Daoy (cell line): ENCODE measurements around the gene HACD2. TPM values are rescaled to one million over a fixed set of nuclear protein-coding genes. Genes with fewer than 3 reads are reported as not detected.
A peak's percentile ranks its signal among the peaks of the same experiment; 100 is the strongest.

Experiments used
- DNase-seq: peaks from one replicate; pipeline ENCODE4 v3.0.0-alpha.2; 2015; ENCODE audit warnings: low read depth
- total RNA-seq: library from RNA; depleted of rRNA; stranded (reverse); fragments of >200 nt; shearing (Covaris generic); gene quantifications from 2 replicates; pipeline ENCODE4 v1.2.3, GENCODE V29; 2014

The HACD2 gene
- total RNA-seq, 1 experiment from 2014 or later, result 26.7 TPM

DNA sequence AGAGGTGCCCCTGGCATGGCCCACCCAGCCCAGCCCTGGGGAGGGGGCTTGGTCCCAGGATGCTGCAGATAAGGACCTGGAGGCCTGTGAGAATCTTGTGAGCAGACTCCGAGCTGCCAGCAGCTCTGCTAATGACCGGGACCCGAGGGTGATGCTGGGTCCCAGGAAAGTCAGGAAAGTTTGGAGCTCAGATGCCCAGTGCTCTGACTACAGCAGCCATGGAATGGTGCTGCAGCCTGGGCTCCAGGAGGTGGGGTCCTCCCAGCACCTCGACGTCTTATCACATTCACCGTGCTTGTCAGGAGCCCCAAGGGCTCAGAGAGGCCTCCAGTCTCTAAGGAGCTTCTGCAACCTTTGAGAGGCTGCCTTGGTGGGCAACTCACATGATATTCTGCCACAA, 101.7 kb downstream of the HACD2 start:
- no peak for DNase-seq

DNA sequence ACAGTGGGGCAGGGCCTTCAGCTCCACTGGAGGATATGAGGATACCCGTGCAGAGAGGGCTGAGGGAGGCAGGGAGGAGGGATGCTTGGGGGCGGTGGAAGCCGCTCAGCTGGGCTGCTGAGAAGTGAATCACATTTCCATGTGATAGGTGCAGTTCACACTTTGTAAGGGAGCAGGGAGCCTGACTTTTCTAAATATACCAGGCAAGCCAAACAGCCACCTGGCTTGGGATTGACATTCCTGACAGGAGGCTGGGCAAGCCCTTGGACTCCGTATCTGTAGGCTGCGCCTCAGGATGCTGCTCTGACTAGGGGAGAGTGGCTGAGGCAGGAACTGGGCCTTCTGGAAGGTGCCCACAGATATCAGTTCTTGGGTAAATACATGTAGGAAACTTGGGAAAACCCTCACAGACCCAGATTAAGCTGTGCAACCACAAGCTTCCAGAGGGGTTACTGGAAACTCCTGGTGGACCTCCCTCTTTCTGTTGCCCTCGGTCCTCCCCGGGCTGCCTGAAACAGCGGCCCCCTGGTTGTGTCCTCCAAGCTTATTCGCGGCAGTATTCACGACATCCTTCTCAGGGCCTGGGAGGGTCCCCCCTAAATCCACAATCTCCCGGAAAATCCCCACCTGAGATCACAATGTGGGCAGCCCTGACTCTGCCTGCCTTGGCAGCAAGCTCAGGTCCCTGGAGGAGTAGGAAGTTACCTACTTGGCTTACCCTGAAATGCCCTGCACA, 103.0 kb downstream of the HACD2 start:
- DNase-seq, result no peak

DNA sequence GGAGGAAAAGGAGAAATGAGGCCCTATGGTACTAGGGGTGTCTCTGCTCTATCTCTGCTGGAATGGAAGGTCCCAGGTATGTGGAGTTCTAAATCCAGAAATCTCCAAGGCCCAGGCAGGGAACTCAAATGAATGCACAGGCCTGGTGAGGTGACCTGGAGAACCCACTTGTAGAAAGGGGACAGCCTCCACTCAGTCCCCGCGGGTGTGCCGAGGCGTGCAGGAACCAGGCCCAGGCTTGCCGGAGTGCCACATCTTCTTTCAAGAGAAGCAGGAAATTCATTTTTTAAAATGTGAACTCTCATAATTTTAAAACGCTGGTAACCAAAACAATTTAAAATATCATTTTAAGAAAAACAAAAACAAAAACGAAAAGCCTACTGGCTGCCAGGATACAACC, 103.8 kb downstream of the HACD2 start:
- DNase-seq, result no peak

DNA sequence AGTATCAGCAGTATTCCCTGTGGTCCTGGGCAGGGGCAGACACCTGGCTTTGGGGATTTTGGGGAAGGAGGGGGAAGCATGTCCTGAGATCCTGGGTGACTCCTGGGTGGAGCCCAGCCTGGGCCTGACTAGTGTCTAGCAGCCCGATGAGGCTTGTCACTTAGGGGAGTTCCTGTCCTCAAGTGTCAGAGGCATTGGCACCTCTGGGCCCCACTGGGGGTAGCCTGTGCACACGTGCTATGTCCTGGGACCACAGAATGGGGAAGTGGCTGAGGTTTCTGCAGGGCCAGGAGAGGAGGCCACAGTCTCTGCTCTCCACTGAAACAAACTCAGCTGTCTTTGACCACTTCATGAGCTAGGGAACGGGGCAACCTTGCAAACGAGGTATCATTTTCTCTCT, 104.4 kb downstream of the HACD2 start:
- DNase-seq, result no peak

DNA sequence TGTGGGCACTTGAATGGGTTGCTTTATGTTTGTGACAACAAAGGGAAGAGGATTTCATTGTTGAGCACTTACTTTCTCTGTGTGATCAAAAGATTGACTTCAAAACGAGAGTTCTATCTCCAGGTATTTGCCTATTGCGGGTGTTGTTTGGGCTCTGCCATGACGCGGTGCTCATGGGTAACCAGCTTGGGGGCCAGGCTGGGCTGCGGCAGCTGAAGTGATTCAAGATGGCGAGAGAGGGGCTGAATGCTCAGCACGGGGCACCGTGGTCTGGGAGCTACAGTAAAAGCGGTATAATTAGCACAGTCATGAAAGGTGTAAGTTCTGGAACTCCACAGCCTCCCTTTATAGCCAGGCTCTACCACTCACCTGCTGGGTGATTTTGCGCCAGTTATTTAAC, 105.0 kb downstream of the HACD2 start:
- DNase-seq, result no peak

DNA sequence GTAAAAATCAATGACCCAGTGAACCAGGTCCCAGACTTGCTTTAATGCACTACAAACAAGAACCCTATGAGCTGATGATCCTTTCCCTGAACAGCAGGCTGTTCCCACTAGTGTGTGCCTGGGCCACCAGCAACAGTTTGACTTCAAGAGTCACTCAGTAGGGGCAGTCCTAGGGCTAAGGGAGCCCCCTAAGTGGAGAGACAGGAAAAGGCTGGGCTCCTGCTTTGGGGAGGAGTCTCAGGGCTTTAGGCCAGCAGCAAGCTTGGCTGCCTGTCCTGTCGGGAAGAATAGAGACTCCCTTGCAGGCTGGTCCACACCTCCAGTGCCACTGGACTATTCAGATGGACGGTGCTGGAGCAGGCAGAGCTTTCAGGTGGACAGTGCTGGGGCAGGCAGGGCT, 106.5 kb downstream of the HACD2 start:
- no peak for DNase-seq

GRCh38 chr3:123476967-123477750, 107.7 kb downstream of the HACD2 start:
- no peak for DNase-seq

DNA sequence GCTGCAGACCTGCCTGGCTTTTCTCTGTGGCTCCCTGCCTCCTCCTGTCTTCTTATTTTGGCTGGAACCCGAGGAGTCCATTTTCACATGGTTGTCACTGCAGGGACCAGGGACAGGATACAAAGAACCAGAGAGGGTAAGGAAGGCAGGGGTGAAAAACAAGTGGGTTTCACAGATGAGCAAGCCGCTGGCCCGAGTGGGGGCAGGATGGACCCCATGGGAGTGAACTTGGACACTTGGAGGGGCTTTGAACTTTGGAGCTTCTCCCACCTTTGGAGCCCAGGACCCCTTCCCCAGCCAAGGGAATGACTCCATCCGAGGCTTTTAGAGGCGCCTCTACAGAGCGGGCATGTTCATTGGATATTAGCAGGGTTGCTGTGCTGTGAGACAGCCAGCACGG, 109.1 kb downstream of the HACD2 start:
- no peak for DNase-seq

- no peak for DNase-seq
Measured at GRCh38 chr3:123471106-123471505, 113.7 kb downstream of the HACD2 start.

DNA sequence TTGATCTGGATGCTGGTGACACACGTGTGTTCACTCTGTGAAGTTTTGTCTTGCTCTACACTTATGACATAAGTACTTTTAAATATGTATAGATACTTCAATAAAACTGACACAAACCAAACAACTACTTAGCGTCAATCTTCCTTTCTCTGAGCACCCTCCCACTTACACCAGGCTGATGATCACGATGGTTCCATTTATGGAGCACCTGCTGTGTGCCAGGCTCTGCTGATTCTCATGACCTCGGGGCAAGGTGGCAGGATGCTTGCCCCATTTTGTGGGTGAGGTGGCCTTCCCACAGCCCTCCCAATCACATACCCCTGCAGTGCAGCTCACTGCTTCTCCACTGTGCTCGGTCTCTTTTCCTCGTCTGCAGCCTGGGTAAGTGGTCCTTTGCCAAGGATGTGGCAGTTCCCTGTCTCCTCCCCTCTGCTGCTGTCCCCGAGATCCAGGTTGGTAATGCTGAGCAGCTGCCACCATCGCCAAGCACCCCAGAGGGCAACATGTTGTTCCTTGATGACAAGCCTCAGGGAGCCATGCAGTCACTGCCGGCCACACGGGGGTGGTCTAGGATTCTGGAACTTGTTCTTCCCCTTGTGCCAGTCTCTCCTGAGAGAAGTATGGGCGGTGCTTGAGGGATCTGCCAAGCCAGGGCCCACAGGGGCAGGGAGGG, 115.4 kb downstream of the HACD2 start:
- no peak for DNase-seq

DNA sequence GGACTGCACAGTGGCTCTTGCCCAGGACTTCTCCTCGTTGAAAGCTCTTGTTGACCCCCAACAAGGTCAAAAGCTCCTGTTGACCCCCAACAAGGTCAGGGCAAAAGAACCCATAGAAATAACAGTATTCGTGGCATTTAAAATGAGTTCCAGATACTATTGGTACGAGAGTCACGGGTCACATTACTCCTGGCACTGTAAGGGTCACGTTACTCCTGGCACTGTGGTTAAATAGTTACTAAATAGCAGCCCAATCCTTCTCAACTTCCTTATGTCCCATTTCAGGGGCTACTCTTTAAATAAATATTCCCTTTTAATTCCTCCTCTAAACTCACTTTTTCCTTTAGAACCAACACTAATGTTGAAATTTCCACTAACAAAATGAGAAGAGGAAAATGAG, 117.8 kb downstream of the HACD2 start:
- no peak for DNase-seq

DNA sequence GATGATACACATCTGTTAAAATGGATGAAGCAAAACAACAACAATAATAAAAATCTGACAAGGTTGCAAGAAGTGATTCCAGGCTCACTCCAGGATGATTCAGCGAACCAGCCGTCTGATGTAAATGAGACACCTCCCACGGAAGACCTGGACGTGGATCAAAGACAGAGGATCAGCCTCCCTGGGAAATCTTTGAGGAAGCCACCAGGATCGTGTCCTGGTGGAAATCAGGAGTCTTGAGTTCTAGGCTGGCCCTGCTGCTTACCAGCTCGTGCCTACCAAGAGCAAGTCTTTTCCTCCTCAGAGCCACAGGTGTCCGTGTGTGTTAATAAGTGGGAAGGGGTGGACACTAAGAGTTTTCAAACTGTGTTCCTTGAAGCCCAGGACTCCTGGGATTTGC, 120.6 kb downstream of the HACD2 start:
- no peak for DNase-seq

GRCh38 chr3:123459862-123460261, 125.0 kb downstream of the HACD2 start:
- DNase-seq, result no peak

DNA sequence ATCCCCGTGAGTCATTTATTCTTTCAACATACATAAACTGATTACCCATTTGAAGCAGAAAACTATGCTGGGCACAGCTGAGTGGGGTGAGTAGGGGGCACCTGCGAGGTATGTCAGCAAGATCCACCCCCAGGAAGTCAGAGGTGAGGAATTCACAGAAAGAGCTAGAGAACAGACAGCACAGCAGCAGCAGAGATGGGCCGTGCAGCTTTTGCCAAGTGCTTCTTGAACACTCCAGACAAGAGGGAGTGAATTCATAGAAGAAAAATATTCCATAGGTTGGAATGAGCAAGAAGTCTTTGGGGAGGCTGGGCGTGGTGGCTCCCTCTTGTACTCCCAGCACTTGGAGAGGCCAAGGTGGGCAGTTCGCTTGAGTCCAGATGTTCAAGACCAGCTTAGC, 126.6 kb downstream of the HACD2 start:
- no peak for DNase-seq

GRCh38 chr3:123457841-123458240, 127.0 kb downstream of the HACD2 start:
- no peak for DNase-seq

GRCh38 chr3:123453675-123454074, 131.2 kb downstream of the HACD2 start:
- no peak for DNase-seq

DNA sequence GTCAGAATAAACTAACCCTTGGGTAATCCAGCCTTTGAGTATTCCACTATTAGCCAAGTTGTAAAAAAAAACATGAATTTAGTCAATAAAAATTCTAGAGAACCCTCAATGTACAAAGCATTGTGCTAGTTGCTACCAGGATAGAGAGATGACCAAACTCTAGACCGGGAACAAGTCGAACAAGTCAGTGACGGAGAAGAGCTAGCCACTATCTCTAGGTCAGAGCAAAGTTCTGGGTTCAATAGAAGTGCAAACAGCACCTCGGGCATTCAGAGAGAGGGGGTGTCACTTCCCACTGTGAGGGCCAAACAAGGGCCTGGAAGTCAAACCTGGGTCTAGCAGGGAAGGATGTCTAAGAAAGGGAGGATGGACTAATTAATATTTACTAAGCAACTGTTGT, 133.7 kb downstream of the HACD2 start:
- no peak for DNase-seq

DNA sequence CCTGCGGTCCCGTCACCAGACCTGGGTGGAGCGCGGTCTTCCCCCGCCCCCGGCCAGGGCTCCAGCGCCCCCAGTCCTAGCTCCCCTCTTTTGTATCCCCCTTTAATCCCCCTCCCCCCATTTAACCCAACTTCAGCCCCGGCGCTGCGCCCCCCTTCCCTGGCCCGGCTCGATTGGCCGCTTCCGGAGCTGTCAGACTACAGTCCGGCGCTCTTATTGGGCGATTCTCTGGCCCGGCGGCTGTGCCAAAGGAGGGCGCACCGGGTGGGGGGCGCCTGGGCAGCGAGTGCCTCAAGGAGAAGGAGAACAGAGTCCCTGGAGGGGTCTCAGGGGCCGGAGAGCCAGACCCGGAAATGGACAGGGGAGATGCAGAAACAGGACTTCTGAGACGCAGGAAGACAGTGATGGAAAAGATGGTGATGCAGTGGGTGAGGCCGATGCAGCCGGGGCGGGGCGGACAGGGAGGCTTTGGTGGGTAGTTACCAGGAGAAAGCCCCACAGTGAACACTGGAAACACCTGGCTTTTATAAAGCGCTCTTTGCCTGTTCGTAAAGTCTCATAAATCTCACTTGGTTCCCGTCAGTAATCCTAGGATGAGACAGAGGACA, 134.8 kb downstream of the HACD2 start:
- no peak for DNase-seq

- peak; percentile 40 for DNase-seq
Measured at GRCh38 chr3:123449102-123449996, 135.5 kb downstream of the HACD2 start.

GRCh38 chr3:123448536-123449101, 136.2 kb downstream of the HACD2 start, which contains the start of gene ADCY5:
TSS of gene ADCY5 (minus strand) at chr3:123449090. CDS start at chr3:123448545, 545 bp downstream.
- DNase-seq, result peak; percentile 30
